HuH-7 (cell line): Measurements from ENCODE around the gene FARS2.

Experiments used
- DNase-seq: peaks from one replicate; pipeline ENCODE4 v3.0.0; 2011; ENCODE audit warnings: low spot score

The FARS2 gene

DNA sequence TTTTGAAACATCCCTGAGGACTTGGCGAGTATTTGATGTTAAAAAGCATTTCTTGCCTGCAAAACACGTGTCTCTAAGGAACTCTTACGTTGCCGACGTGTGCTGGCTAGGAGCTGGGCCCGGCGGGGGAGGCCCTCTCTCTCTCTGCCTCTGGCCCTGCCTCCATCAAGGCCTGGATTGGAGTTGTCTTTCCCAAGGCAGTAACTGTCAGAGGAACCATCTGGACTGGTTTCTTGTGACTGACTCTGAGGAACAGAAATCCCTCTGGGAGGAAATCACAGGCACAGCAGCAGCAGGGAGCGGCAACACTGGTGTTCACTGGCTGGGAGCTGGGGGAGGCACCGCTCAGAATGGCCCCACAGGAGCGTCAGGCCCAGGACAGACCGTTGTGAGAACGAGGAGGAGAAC, 501.3 kb downstream of the FARS2 start:
- no peak for DNase-seq

DNA sequence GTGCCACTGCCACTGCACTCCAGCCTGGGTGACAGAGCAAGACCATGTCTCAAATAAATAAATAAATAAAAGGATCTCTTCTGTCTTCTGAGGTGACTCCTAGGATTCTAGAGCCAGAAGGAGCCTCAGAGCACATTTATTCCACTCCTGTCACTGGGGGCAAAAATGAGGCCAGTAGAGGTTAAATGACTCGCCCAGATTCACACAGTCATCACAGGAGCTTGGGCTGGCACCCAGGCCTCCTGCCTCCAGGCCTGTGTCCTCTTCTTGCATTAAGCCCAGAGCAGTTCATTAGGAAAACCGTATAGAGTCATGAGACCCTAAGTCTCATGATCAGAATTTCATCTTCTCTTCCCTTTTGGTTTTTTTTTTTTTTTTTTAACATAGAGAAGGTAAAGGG, 502.1 kb downstream of the FARS2 start:
- DNase-seq = no peak

DNA sequence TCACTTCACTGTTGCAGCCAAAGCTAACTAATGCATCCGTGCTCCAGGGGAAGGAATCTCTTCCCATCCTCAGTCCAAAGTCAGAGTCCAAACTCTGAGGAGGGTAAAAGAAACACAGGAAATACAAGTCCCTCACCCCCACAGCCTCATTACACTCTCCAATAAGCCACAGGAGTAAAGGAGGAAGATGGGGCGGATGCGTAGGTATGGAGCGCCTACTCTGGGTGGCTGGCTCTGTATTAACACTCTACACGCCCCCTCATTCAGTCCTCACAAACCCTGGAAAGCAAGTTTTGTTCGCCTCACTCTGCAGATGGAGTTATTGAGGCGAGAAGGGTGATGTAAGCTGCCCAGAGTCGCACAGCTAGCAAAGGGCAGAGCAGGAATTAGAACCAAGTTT, 502.6 kb downstream of the FARS2 start:
- DNase-seq = no peak

DNA sequence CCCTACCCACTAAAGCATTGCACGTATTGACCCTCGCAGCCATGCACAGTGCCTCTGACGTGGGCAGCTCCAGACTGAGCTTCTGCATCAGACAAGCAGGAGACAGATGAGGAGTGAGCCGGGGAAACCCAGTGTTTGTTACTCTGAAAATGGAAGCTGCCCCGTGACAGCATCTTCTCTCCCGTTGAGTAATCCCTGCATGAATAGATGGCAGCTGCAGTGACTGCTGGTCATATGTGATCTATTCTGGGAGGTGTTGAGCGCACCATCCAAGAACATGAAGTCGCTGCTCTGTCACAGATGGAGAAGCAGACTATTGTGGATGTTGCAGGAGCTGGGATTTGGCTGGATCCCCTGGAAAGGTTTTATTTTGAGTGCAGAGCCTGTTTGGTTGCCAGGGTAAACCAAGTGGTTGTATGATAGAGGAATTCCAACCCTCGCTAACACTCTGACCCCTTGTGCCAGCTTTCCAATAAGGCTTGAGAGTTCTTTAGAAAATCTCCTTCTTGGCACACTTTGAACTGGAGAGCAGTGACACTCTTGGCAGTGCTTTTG, 503.2 kb downstream of the FARS2 start:
- no peak for DNase-seq

DNA sequence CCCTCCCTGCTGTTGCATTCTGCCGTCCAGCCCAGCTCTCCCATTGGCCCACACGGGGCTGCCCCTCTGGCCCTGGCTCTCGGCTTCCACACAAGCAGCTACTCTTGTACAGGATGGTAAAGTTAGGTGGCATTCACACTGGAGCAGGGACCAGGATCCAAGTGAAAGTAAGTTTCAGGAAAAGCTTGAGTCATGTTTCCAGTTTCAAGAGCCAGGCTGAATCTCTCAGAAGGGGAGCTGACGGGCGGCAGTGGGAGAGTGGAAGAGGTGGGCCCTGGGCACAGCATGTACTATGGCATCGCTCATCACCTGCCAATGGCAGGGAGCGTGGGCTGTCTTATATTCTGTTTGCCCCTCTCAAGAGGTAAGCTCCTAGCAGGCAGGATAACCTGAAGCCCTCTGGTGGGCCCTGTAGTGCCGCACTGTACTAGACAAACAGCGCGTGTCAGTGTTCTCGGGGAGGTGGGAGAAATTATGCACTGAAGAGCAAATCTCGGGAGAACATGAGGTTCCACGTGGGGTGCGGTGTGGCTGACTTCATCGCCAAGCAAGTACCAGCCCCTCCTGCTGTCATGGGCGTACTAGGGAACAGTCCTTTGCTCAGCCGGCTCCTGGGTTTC, 503.9 kb downstream of the FARS2 start:
- no peak for DNase-seq

DNA sequence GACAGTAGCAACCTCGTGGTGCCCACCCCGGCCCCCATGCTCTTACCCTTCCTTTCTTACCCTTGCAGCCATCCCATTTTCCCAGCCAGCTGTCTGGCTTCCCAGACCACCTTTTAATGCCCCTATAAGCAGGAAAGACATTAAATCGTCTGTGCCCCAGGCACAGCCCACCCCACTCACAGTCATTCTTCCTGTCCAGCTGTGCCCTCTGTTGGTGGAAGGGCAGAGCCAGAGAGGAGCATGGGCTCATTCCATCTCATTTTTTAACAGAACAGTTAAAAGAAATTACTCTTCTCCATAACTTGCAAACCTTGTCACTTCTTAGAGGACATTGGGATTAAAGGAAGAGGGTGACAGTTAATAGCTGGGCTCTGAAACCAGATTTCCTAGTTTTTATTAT, 504.9 kb downstream of the FARS2 start:
- DNase-seq = no peak

DNA sequence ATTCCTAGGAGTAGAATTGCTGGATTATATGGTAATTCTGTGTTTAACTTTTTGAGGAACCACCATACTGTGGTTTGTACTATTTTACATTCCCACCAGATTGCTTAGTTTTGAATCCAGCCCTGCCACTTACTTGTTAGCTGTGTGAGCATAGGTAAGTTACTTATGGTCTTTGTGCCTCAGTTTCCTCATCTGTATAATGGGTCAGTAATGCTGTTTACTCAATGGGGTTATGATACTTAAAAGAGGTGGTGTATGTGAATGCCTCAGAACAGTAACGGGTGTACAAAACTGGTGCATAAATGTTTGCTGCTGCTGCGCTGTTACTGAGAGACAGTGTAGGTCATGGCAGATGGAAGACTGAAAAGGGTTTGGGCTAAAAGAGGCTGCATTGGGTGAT, 506.2 kb downstream of the FARS2 start:
- no peak for DNase-seq

DNA sequence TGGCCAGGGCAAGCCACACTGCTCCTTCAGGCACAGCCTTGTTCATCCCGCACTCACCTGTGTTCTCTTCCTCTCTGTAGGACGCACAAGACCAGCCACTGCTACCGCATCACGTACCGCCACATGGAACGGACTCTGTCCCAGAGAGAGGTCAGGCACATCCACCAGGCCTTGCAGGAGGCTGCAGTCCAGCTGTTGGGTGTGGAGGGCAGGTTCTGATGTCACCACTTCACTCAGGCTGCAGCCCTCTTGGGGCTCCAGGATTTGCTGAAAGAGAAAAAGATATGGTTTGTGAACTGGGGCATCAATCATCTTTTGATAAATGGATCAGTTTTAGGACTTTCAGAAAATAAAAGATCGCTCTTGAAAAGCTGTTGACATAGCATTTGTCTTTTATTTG, 509.9 kb downstream of the FARS2 start:
- no peak for DNase-seq

DNA sequence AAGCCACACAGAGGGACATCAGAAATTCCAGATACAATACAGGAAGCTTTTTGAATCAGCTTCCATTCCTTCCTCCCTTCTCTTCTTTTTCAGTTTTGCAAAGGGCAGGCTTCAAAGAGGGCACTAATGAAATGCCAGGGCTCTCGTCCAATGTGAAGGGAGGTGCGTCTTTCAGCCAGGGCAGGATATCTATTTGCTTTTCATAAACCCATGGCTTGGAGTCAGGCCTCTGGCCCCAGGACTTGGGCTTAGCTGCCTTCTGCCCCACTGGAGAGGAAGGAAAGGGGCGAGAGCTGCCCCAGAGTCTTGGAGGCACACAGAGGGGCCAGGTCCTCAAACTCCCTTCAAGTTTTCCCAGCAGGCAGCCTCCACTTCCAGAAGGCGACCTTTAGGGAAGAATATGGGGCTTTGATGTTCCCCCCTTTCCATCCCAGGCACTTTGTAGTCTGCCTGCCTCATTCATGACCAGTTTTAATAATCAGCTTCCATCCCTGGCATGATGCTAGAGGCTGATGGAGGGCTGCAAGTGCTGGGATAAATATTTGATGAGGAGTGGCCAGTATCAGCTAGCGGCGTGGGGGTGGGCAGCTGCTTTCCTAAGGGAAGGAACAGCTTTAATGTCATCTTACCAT, 510.6 kb downstream of the FARS2 start:
- DNase-seq = no peak

DNA sequence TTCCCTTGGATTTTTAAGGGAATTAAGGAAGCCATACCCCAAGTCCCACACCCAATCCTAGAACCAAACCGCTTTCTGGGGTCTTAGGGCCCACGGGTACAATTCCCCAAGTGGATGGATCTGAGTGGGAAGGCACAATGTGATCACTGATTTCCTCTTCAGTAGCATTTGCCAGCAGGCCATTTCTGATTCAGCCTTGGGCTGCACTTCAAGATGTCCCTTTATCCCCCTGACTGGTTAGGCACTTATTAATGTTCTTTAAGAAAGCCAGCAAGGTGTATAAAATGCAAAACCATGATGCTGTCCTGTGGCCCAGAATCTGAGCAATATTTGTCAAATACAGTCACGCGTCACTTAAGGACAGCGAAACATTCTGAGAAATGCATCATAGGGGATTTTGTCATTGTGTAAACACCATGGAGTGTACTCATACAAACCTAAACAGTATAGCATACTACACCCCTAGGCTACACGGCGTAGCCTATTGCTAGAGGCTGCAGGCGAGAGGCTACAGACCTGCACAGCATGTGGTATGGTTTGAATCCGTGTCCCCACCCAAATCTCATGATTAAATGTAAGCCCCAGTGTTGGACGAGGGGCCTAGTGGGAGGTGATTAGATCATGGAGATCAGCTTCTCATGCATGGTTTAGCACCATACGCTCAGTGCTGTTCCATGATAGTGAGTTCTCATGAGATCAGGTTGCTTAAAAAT, 511.3 kb downstream of the FARS2 start:
- no peak for DNase-seq

DNA sequence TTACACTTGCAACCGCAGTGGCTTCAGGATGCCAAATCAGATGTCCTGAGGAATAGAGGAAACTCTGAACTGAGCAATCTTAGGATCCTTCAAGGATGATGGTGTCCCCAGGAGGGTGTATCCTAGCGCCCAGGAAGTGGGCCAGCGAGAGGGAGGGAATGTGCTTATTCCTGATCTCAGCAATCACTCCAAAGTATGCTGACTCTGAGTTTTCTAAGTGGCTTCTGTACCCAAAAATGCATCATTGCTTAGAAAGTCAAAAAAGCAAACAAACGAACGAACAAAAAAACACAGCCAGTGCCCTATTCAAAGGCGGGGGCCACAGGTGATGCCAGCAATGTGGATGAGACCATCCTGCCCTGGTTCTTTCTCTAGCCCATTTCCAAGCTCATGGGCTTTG, 514.8 kb downstream of the FARS2 start:
- no peak for DNase-seq

DNA sequence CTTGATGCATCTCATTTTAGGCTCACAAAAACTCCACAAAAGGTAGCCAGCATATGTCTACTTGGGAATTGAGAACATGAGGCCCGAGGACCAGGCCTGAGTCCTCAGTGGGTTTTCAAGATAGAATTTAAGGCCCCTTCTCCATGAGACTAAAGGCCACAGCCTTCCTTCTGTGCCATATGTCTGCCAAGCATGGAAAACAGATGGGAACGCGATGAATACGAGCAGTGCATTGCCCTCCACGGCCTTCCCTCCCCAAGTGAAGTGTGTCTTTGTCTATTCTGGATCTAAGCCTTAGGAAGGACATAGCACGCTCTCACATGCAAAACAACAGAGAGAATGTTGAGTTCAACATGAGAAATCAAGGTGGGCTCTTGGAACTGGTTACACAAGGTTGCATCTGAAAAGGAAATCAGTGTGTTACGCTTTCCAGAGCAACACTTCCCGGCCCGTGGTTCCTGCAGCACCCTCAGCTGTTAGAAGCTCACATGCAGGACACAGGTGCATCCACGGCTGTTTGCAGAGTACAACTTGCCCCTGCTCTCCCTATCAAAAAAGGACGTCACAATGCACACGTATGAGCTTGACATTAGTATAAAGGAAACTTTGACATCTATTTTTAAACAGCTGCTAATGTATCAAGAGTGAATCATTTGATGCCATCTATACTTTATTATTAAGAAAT, 515.5 kb downstream of the FARS2 start:
- no peak for DNase-seq

DNA sequence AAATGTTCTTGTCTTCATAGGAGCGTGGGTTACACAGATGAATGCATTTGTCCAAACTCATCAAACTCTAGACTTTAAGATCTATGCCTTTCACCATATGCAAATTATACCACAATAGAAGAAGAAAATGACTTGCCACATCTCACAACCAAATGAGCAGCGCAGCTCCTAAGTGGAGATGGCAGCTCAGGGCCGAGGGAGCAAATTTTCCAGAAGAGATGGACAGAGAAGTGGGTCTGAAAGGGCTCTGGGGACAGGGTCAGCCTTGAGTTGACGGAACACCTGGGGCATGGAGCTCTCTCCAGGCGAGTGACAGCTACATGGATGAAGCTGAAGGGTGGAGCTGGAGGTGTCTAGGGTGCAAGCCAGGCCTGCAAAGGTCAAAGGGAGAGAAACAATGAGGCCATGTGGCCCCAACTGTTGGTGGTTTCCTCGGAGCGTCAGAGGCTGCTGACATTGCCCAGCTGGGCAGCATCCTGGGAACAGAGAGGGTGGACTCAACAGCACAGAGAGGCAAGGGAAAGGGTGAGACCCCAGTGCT, 517.1 kb downstream of the FARS2 start:
- DNase-seq = no peak

DNA sequence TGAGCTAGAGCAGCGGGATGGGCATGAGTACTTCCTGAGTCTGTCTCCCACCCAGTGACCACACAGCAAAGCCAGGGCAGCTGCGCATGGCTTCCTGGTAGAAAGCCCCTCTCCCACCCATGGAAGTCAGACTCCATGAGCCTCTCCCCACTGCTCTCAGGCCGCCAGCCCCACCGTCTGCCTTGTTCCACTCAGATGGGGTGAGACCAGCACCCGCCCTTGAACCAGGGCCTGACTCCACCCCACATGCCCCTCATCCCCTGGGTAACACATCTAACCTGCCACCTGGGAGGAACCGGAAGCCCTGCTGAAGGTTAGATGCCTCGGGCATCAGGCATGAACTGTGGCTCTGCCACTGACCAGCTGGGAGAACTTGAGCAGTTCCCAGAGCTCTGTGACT, 517.6 kb downstream of the FARS2 start:
- DNase-seq = no peak

DNA sequence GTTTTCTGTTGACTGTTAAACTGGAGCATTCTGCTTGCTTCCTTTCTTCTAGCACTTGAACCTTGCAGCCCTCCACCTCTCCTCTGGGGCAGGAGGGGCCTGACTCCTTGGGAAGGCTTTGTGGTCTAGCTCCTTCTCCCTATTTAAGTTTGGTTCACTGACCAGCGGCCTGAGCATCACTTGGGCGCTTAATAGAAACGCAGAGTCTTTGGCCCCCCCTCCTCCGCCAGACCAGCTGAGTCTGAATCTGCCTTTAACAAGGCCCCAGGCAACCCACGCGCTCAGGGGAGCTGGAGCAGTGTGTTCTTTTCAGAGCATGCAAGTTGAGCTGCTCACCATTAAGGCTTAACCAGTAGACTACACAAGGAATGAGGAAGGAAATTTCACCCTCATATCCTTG, 519.7 kb downstream of the FARS2 start:
- DNase-seq = no peak

DNA sequence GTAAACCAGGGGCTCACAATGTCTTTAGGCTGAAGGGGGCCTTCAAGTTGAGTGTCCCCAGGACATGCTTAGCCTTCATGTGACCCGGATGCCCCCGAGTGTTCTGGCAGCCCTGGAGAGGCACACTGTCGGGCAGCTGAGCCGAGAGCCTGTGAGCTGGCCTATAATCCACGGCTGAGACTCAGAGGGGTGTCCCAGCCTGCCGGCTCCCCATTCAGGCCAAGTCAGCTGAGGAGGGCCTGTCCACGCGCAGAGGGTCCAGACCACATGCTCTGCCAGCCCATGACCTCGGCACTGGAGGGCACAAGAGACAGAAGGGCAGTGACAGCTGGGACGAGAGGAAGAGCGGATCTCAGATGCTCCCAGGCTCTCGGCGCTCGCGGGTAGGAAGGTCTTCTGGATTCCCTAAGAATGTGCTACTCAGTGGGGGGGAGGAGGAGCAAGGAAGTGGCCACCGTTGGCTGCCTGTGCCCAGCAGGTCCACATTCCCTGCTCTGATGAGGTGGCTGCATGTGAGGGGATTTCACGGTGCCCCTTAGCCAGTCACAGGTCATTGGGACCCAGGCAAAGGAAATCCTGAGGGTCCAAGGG, 520.7 kb downstream of the FARS2 start:
- DNase-seq = no peak

DNA sequence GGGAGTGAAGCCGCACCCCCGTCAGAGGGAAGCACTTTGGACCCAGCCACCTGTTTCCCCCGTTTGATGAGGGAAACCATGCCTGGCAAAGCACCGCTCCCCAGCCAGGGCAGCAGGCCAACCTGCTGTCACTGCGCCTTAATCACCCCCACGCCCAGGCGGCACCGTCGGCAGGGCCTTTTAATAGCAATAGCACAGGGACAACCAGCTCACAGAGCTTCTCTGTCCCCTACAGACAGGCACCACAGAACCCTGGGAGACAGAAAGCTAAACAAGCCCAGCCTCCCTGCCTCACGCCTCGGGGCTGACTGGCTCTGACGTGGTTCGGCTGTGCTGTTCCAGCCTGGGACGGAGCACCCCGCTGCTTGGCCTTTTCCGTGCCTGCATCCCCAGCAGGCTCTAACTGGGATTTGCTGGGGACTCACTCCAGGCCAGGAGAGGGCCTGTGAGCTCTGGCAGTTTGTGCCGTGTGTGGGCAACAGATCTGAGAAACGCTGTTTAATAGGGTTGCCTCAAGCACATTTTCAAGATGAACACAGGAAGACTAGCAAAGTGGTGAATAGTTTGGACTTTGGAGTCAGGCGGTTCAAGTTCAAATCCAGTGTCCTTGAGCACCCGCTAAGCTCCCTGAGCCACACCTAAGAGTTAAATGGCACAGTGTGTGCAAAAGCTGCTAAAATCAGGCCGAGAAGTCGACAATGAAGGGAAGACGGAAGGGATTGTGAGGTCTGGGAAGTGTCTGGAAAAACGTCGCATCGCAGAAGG, 521.7 kb downstream of the FARS2 start:
- DNase-seq = no peak

DNA sequence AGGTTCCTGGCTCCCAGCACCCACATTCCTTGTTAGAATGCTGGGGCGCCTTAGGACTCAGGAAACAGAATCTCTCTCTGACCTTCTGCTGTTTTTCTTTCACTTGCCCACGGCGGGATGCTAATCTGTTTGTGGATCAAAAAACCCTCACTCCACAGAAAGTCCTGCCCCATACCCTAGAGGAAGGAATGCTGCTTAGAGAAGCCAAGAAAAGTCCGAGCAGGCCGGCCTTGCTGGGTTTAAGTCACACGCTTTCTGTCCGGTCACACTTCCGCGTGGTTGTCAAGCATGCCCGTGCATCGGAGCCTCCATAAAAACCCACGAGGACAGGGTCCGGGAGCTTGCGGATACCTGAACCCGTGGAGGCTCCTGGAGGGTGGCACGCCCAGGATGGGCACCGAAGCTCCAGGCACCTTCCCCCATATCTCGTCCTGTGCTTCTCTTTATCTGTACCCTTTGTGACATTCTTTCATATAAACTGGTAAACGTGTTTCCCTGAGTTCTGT, 522.3 kb downstream of the FARS2 start:
- DNase-seq = no peak

DNA sequence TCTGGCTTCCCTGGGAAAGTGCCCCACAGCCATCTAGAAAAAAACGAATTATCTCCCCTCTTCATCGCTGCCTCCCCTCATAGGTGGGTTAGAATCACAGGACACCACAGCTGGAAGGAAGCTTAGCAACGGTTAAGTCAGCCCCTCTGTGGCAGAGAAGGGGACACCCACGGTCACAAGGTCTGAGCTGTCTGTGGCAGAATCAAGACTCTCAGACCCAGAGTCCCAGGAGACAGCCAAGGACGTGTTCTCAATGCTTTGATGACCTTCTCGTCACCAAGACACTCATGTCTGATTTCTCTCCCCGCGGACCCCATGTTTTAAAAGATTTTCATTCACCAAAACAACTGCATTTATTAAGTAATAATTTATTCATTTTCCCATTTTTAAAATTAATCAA, 523.9 kb downstream of the FARS2 start:
- DNase-seq = no peak

DNA sequence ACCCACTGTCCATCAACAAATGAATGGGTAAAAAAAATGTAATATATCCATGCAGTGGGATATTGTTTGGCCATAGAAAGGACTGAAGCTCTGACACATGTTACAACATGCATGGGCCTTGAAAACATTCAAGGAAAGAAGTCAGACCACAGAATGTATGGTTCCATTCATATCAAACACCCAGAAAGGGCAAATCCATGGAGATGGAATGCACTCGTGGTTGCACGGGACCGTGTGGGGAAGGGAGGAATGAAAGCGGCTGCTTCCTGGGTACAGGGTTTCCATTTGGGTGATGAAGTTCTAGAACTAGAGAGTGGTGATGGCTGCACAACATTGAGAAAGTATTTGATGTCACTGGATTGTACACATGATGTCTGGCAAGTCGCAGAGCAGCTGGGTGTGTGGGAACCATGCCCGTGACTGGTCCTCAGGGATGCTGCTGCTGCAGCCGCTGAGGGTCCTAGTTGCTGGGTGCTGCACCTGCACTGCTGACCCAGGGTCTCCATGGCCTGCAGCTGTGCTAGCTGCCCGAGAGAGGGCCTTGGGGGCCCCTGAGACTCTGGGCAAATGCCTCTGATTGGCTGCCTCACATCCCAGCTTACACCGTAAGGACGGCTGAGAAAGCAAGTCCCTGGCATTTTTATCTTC, 525.1 kb downstream of the FARS2 start:
- no peak for DNase-seq
